Pancreas (tissue), 10 donors: ENCODE measurements around the gene TARBP1. TPM values are rescaled to one million over a fixed set of nuclear protein-coding genes. Genes with fewer than 3 reads are reported as not detected.

Experiments used
- ATAC-seq, 4 donors: fragments of 200-7000 bp; cut with Tn5 transposase; one replicate each; pipeline versions ENCODE4 v1.8.0 to v1.9.1; 2020; ENCODE audit warnings: mild to moderate bottlenecking in 4 of 4, moderate library complexity in 4 of 4
- DNase-seq, 6 donors: peaks; one replicate each; pipeline ENCODE4 v3.0.0-alpha.2; 2020
- FAIRE-seq: peaks from 2 replicates; lab custom pipeline; 2012; peaks lifted over from hg19 to GRCh38; lab: Jason Lieb, UNC
- H3K27ac ChIP-seq, 4 donors: fragments of 200-600 bp; sonication (generic); 1 replicate in 3 of 4; 2 replicates in 1 of 4; pipeline versions ENCODE4 v1.5.0 to v1.8.0; 2020
- H3K27me3 ChIP-seq, 4 donors: fragments of 200-600 bp; one replicate each; pipeline ENCODE4 v1.8.0; 2021
- H3K36me3 ChIP-seq, 3 donors: fragments of 200-600 bp; sonication (generic) in 1 of 3; one replicate each; pipeline versions ENCODE4 v1.5.0 to v1.8.0; 2020 to 2021
- H3K4me1 ChIP-seq, 3 donors: fragments of 200-600 bp; one replicate each; pipeline ENCODE4 v1.8.0; 2021
- H3K4me3 ChIP-seq, 4 donors: fragments of 200-600 bp; sonication (generic) in 2 of 4; one replicate each; pipeline versions ENCODE4 v1.5.0 to v1.8.0; 2020 to 2021
- H3K9me3 ChIP-seq, 4 donors: fragments of 200-600 bp; one replicate each; pipeline ENCODE4 v1.8.0; 2021
- CTCF ChIP-seq, 4 donors: fragments of 200-600 bp; sonication (generic) in 3 of 4; IDR thresholded peaks; one replicate each; pipeline versions ENCODE4 v1.5.0 to v1.8.0; 2021; ENCODE audit warnings: antibody characterized with exemption in 4 of 4
- WGBS, 2 donors: extraction: QIAGEN DNeasy Blood & Tissue Kit; methylation state at CpG; one replicate each; pipeline ENCODE4 v1.1.7; 2013; 5-methylcytosine and 5-hydroxymethylcytosine counted together
- intact Hi-C, 3 donors: fragments of 100-400 bp; cut with DNase I; formaldehyde crosslinking; loops; one replicate each; pipeline versions ENCODE4 v1.11.1 to v1.14.2; 2022
- polyA plus RNA-seq, 2 donors: library from polyadenylated mRNA; stranded (reverse); fragments of 200-250 nt; gene quantifications; one replicate each; pipeline ENCODE4 v1.2.3, GENCODE V29; 2013
- total RNA-seq, 6 donors: library from RNA; stranded (reverse); fragmentation: NEBNext Ultra II Directional in 4 of 6; extraction: Animal tissue kit (Norgen Biotek cat#: 25700) in 4 of 6; gene quantifications; one replicate each; pipeline versions ENCODE4 v1.2.1 to v1.2.4, GENCODE V29; 2021 to 2023
- donor health status: healthy with polysubstance abuse.
- donor health status: DM: no; HTN: no; CAD: no; lungs with moderate emphysema.
- donor health status: DM: no; HTN: no; CAD: no.
- donor health status: control.
- donor health status: control.
- donor health status: Bipolar disorder and iron deficiency.
- donor health status: DM: yes; HTN: yes; CAD: no.
- donor health status: DM: no; HTN: no; CAD: no.
- donor health status: DM: no; HTN: no; CAD: no.
- donor health status: DM: yes; HTN: yes; CAD: no.

Gene TARBP1
- total and polyA plus RNA-seq, 8 donors = 11.0 to 52.2 (median 14.4) TPM

GRCh38 chr1:234463749-234464148 lies 15.2 kb downstream of the TARBP1 start:
- H3K4me1 ChIP-seq = peaks cover 0 to 4% (median 3%) of the 10 kb centered on the region in 3 donors
- no peak overlapping the region for H3K27ac ChIP-seq
- DNase-seq (no peak), ATAC-seq (no peak), FAIRE-seq (no peak)
- peaks cover 0 to 7% (median 0%) of the 10 kb centered on the region in 3 donors for H3K36me3 ChIP-seq
- H3K27me3 ChIP-seq = no peaks in the 10 kb centered on the region
- H3K9me3 ChIP-seq = no peaks in the 10 kb centered on the region
- intact Hi-C loops = no loop called here
- TF ChIP-seq CTCF (IDR thresholded peaks at IDR 0.05) = no peak
- H3K4me3 ChIP-seq = no peak overlapping the region

GRCh38 chr1:234460652-234461051 lies 18.3 kb downstream of the TARBP1 start:
- ATAC-seq (no peak), DNase-seq (no peak), FAIRE-seq (no peak)
- Histone ChIP-seq H3K27ac (no peak overlapping the region), H3K4me3 (no peak overlapping the region), H3K4me1 (peaks cover 0 to 4% (median 0%) of the 10 kb centered on the region in 3 donors), H3K36me3 (peaks cover 0 to 7% (median 0%) of the 10 kb centered on the region in 3 donors), H3K9me3 (no peaks in the 10 kb centered on the region), H3K27me3 (no peaks in the 10 kb centered on the region)
- WGBS, 2 donors = 97 to 98% methylated on average over 5 of the region's 5 CpGs
- intact Hi-C loops = no loop called here
- no peak for TF ChIP-seq CTCF (IDR thresholded peaks at IDR 0.05)

GRCh38 chr1:234458352-234459017 lies 20.5 kb downstream of the TARBP1 start:
- peak in 1 of 4 donors; percentile 24 for ATAC-seq
- no peaks in the 10 kb centered on the region for H3K27me3 ChIP-seq
- FAIRE-seq = no peak
- H3K4me3 ChIP-seq = no peak overlapping the region
- intact Hi-C loops = no loop called here
- no peak overlapping the region for H3K27ac ChIP-seq
- H3K9me3 ChIP-seq = no peaks in the 10 kb centered on the region
- peaks cover 0 to 4% (median 0%) of the 10 kb centered on the region in 3 donors for H3K36me3 ChIP-seq
- H3K4me1 ChIP-seq = peaks cover 0 to 1% (median 0%) of the 10 kb centered on the region in 3 donors
- no peak for DNase-seq
- TF ChIP-seq CTCF (IDR thresholded peaks at IDR 0.05) = no peak
- whole genome bisulfite sequencing, 2 donors = 65 to 68% methylated on average over 6 of the region's 6 CpGs

GRCh38 chr1:234454926-234455325 lies 24.1 kb downstream of the TARBP1 start:
- no peaks in the 10 kb centered on the region for H3K27me3 ChIP-seq
- no peak for TF ChIP-seq CTCF (IDR thresholded peaks at IDR 0.05)
- FAIRE-seq = no peak
- no peak for ATAC-seq
- intact Hi-C loops = no loop called here
- no peak overlapping the region for H3K4me3 ChIP-seq
- H3K27ac ChIP-seq = no peak overlapping the region
- H3K9me3 ChIP-seq = no peaks in the 10 kb centered on the region
- DNase-seq = no peak
- no peaks in the 10 kb centered on the region for H3K4me1 ChIP-seq
- H3K36me3 ChIP-seq = peaks cover 0 to under 1% (median 0%) of the 10 kb centered on the region in 3 donors
- WGBS, 2 donors = 90 to 91% methylated on average over 6 of the region's 6 CpGs

- Histone ChIP-seq H3K36me3 (peaks cover 0 to 13% (median 0%) of the 10 kb centered on the region in 3 donors), H3K4me3 (no peak overlapping the region), H3K9me3 (no peaks in the 10 kb centered on the region), H3K27ac (no peak overlapping the region), H3K27me3 (no peaks in the 10 kb centered on the region), H3K4me1 (no peaks in the 10 kb centered on the region)
- intact Hi-C loops = no loop called here
- no peak for DNase-seq
- peak in 1 of 4 donors; percentile 55 for ATAC-seq
- FAIRE-seq = no peak
- TF ChIP-seq CTCF (IDR thresholded peaks at IDR 0.05) = no peak
- WGBS, 2 donors = 61 to 70% methylated on average over 2 of the region's 2 CpGs
Observed at GRCh38 chr1:234452406-234452965, 26.5 kb downstream of the TARBP1 start.
